HepG2 (cell line): ENCODE data around the gene MRPL57. TPM values are rescaled to one million over a fixed set of nuclear protein-coding genes. Genes with fewer than 3 reads are reported as not detected.

ENCODE experiments used
- ARNT ChIP-seq: fragments of 450-650 bp; IDR thresholded peaks from 2 replicates; pipeline ENCODE4 v1.6.1; 2017
- BRCA1 ChIP-seq: sonication (generic); formaldehyde crosslinking; IDR thresholded peaks from 2 replicates; pipeline ENCODE4 v1.4.0; 2020; ENCODE audit warnings: missing genetic modification reagents
- HNF4G ChIP-seq, 2 experiments: sonication (generic) in 1 of 2; formaldehyde crosslinking in 1 of 2; IDR thresholded peaks; 2 replicates each; pipeline versions ENCODE4 v1.4.0 to v1.6.1; 2011 to 2020; ENCODE audit warnings: borderline replicate concordance in 2 of 2, low read depth in 2 of 2, mild to moderate bottlenecking in 2 of 2, low read length in 1 of 2, missing genetic modification reagents in 1 of 2, moderate library complexity in 1 of 2
- SP1 ChIP-seq, 2 experiments: fragments of 450-650 bp in 1 of 2; sonication (generic) in 1 of 2; formaldehyde crosslinking in 1 of 2; IDR thresholded peaks; 2 replicates each; pipeline versions ENCODE4 v1.4.0 to v1.6.1; 2016 to 2020; ENCODE audit warnings: missing genetic modification reagents in 1 of 2
- TSC22D2 ChIP-seq: sonication (generic); formaldehyde crosslinking; IDR thresholded peaks from 2 replicates; pipeline ENCODE4 v1.5.1; 2020; ENCODE audit warnings: missing genetic modification reagents, mild to moderate bottlenecking, borderline replicate concordance
- ZBTB21 ChIP-seq: sonication (generic); formaldehyde crosslinking; IDR thresholded peaks from 2 replicates; pipeline ENCODE4 v1.4.0; 2020; ENCODE audit warnings: missing genetic modification reagents
- ZKSCAN1 ChIP-seq: fragments of 150-350 bp; IDR thresholded peaks from 2 replicates; pipeline ENCODE4 v1.6.1; 2014; ENCODE audit warnings: low read length
- ZNF256 ChIP-seq: sonication (generic); formaldehyde crosslinking; conservative IDR thresholded peaks from 2 replicates; pipeline ENCODE4 v1.4.0; 2020; ENCODE audit warnings: missing genetic modification reagents
- ZNF44 ChIP-seq: sonication (generic); formaldehyde crosslinking; IDR thresholded peaks from 2 replicates; pipeline ENCODE4 v1.5.1; 2020; ENCODE audit warnings: mild to moderate bottlenecking, missing genetic modification reagents
- ZNF619 ChIP-seq: sonication (generic); formaldehyde crosslinking; IDR thresholded peaks from 2 replicates; pipeline ENCODE4 v1.4.0; 2020; ENCODE audit warnings: mild to moderate bottlenecking, missing genetic modification reagents
- ZSCAN20 ChIP-seq: sonication (generic); formaldehyde crosslinking; IDR thresholded peaks from 2 replicates; pipeline ENCODE4 v1.4.0; 2020; ENCODE audit warnings: missing genetic modification reagents, mild to moderate bottlenecking, borderline replicate concordance
- polyA plus RNA-seq, 8 experiments: library from polyadenylated mRNA; depleted of rRNA in 3 of 8; stranded (reverse) in 7 of 8; unstranded in 1 of 8; fragments of >200 nt; fragmentation: Illumina TruSeq in 4 of 8; extraction: Trizol in 4 of 8; gene quantifications; 2 replicates each; pipeline versions ENCODE4 v1.2.1 to v1.2.3, GENCODE V29; 2011 to 2016; ENCODE audit warnings: low read depth in 4 of 8, missing spikeins in 1 of 8, mixed read lengths in 1 of 8; ENCODE audit not compliant: insufficient read depth in 1 of 8
- total RNA-seq, 5 experiments: library from RNA; depleted of rRNA; stranded (reverse); fragments of >200 nt; fragmentation: Illumina TruSeq; extraction: Trizol; gene quantifications; 2 replicates each; pipeline ENCODE4 v1.2.3, GENCODE V29; 2016; ENCODE audit warnings: low read depth in 1 of 5
- TF ChIP-seq, protein P1 (sequence below): sonication (generic); formaldehyde crosslinking; IDR thresholded peaks from 2 replicates; pipeline ENCODE4 v1.8.0; 2022; ENCODE audit warnings: mild to moderate bottlenecking, missing genetic modification reagents, borderline replicate concordance
- TF ChIP-seq, protein P2 (sequence below): sonication (generic); formaldehyde crosslinking; IDR thresholded peaks from 2 replicates; pipeline ENCODE4 v1.4.0; 2020; ENCODE audit warnings: mild to moderate bottlenecking, missing genetic modification reagents
- TF ChIP-seq, protein P3 (sequence below), 2 experiments: sonication (generic) in 1 of 2; formaldehyde crosslinking in 1 of 2; IDR thresholded peaks; 2 replicates each; pipeline versions ENCODE4 v1.6.1 to v1.9.0; 2014 to 2022; ENCODE audit warnings: antibody characterized with exemption in 1 of 2, borderline replicate concordance in 1 of 2, inconsistent platforms in 1 of 2, low read depth in 1 of 2, missing genetic modification reagents in 1 of 2
- TF ChIP-seq, protein P4 (sequence below): sonication (generic); formaldehyde crosslinking; IDR thresholded peaks from 2 replicates; pipeline ENCODE4 v1.8.0; 2022; ENCODE audit warnings: missing genetic modification reagents, mild to moderate bottlenecking, moderate library complexity, borderline replicate concordance
- TF ChIP-seq, protein P5 (sequence below): sonication (generic); formaldehyde crosslinking; IDR thresholded peaks from 2 replicates; pipeline ENCODE4 v1.4.0; 2020; ENCODE audit warnings: missing genetic modification reagents

Gene MRPL57
- total and polyA plus RNA-seq, 2 of the 13 experiments (the other 11 are each of a cell fraction or from before 2014, with no cell fraction given): 19.5 to 35.2 TPM

DNA sequence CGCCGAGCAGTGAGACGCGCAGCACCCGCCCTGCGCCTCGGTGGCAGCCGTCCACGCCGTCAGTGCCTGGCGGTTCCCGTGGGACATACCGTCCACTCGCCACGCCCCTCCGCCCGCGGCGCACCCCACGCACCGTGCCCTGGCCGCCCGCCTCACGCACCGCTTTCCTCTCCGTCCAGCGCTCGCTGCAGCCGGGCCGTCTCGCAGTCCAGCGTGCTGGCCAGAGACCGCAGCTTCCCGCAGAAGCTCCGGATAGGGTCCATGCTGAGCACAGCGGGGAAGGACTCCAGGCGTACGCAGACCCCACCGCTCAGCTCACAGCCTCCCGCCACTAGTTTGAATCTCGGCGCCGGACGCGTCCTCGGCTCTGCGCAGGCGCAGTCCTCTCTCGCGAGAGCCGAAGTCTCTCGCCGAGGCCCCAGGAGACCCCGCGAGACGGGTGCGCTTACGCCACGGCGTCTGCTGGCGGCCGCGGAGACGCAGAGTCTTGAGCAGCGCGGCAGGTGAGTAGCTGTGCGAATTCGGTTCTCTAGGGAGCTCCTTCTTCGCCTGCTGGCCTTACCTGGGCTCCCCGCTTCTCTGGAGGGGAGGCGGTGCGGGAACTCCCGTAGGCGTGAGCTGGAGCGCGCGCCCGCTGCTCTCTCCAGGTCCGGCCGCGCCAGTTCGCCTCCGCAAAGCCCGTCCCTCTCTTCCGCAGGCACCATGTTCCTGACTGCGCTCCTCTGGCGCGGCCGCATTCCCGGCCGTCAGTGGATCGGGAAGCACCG, at the start of gene MRPL57, which contains the start of gene SKA3 (continued):
- TF ChIP-seq, protein P1, sequence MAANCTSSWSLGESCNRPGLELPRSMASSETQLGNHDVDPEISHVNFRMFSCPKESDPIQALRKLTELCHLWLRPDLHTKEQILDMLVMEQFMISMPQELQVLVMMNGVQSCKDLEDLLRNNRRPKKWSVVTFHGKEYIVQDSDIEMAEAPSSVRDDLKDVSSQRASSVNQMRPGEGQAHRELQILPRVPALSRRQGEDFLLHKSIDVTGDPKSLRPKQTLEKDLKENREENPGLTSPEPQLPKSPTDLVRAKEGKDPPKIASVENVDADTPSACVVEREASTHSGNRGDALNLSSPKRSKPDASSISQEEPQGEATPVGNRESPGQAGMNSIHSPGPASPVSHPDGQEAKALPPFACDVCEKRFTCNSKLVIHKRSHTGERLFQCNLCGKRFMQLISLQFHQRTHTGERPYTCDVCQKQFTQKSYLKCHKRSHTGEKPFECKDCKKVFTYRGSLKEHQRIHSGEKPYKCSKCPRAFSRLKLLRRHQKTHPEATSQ (CRISPR knock-in tag): peak; percentile 76; the same call in 1 of the 2 replicates
- TF ChIP-seq, protein P2, sequence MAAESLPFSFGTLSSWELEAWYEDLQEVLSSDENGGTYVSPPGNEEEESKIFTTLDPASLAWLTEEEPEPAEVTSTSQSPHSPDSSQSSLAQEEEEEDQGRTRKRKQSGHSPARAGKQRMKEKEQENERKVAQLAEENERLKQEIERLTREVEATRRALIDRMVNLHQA: 0 out of 2 replicates have a peak, but pooled peaks have one; percentile 51
- TF ChIP-seq, protein P3, sequence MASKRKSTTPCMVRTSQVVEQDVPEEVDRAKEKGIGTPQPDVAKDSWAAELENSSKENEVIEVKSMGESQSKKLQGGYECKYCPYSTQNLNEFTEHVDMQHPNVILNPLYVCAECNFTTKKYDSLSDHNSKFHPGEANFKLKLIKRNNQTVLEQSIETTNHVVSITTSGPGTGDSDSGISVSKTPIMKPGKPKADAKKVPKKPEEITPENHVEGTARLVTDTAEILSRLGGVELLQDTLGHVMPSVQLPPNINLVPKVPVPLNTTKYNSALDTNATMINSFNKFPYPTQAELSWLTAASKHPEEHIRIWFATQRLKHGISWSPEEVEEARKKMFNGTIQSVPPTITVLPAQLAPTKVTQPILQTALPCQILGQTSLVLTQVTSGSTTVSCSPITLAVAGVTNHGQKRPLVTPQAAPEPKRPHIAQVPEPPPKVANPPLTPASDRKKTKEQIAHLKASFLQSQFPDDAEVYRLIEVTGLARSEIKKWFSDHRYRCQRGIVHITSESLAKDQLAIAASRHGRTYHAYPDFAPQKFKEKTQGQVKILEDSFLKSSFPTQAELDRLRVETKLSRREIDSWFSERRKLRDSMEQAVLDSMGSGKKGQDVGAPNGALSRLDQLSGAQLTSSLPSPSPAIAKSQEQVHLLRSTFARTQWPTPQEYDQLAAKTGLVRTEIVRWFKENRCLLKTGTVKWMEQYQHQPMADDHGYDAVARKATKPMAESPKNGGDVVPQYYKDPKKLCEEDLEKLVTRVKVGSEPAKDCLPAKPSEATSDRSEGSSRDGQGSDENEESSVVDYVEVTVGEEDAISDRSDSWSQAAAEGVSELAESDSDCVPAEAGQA (IDR thresholded peaks at IDR 0.05; ENCODE audit: low read depth): peak; percentile 30; the same call in 1 of the 2 replicates
- TF ChIP-seq, protein P3 (CRISPR knock-in tag; IDR thresholded peaks at IDR 0.05; ENCODE audit: borderline replicate concordance): no peak
- TF ChIP-seq BRCA1: peak; percentile 72
- TF ChIP-seq ZSCAN20 (CRISPR knock-in tag): peak; percentile 12; the same call in 1 of the 2 replicates
- no peak for TF ChIP-seq ZNF619 (CRISPR knock-in tag)
- no peak for TF ChIP-seq HNF4G (IDR thresholded peaks at IDR 0.05; ENCODE audit: borderline replicate concordance, low read depth, low read length)
- TF ChIP-seq HNF4G (CRISPR knock-in tag; IDR thresholded peaks at IDR 0.05; ENCODE audit: borderline replicate concordance, low read depth): no peak
- TF ChIP-seq ARNT: no peak
- TF ChIP-seq ZKSCAN1: no peak
- TF ChIP-seq ZNF44 (CRISPR knock-in tag): no peak
- peak; percentile 82; the same call in 1 of the 2 replicates for TF ChIP-seq TSC22D2 (CRISPR knock-in tag)
- TF ChIP-seq ZNF256 (CRISPR knock-in tag): peak; percentile 6; the same call in 1 of the 2 replicates
- TF ChIP-seq ZBTB21 (CRISPR knock-in tag): no peak
- TF ChIP-seq, protein P4, sequence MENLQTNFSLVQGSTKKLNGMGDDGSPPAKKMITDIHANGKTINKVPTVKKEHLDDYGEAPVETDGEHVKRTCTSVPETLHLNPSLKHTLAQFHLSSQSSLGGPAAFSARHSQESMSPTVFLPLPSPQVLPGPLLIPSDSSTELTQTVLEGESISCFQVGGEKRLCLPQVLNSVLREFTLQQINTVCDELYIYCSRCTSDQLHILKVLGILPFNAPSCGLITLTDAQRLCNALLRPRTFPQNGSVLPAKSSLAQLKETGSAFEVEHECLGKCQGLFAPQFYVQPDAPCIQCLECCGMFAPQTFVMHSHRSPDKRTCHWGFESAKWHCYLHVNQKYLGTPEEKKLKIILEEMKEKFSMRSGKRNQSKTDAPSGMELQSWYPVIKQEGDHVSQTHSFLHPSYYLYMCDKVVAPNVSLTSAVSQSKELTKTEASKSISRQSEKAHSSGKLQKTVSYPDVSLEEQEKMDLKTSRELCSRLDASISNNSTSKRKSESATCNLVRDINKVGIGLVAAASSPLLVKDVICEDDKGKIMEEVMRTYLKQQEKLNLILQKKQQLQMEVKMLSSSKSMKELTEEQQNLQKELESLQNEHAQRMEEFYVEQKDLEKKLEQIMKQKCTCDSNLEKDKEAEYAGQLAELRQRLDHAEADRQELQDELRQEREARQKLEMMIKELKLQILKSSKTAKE: peak; percentile 81
- TF ChIP-seq SP1 (IDR thresholded peaks at IDR 0.05): peak; percentile 93
- TF ChIP-seq SP1 (CRISPR knock-in tag; IDR thresholded peaks at IDR 0.05): no peak; the same call in none of the 2 replicates
- TF ChIP-seq, protein P5, sequence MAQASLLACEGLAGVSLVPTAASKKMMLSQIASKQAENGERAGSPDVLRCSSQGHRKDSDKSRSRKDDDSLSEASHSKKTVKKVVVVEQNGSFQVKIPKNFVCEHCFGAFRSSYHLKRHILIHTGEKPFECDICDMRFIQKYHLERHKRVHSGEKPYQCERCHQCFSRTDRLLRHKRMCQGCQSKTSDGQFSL: 0 out of 2 replicates have a peak, but pooled peaks have one; percentile 13
